Activated CD4-positive, alpha-beta T cell treated with anti-CD3 and anti-CD28 coated beads, Interleukin-2, amount 50 U/mL, for 1 hour (primary cell): ENCODE measurements around the gene ZNF438.

Source experiments
- DNase-seq: peaks from one replicate; pipeline ENCODE4 v3.0.0-alpha.2; 2020

Gene ZNF438

DNA sequence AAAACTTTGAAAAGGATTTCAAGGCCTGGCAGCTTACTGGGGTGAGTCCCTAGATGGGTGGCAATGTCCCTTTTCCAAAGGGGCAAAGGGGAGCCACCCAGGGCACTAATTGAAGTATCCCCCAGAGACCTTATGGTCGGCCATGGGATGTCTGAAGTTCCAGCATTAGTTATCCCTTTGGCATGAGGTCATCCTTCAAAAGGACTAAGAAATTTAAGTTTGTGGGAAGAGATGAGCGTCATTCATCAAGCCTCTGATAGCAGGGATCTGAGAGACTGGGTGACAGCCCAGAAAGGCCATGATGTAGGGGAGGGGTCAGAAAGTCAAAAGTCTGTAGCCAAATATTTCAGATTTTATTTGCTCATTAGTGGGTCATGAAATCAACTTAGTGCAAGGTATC lies 195.3 kb downstream of the ZNF438 start:
- no peak for DNase-seq

DNA sequence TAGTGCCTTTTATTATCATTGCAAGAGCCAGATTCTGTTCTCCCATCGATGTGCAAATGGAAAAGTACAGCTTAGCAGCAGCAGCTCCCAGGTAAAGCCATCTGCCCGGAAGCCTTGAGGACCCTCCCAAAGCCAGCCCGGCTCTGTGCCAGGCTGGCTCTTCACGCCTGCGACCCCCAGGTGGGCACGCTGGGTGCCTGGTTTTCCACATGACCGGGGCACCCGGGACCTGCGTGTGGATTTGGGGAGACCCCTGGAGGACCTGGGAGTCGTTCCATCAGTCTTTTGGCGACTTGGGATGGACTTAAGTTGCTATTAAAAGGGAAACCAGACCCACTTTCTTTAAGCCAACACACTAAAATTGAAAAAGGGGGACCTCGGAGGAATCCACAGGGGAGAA lies 196.5 kb downstream of the ZNF438 start:
- DNase-seq, result no peak

DNA sequence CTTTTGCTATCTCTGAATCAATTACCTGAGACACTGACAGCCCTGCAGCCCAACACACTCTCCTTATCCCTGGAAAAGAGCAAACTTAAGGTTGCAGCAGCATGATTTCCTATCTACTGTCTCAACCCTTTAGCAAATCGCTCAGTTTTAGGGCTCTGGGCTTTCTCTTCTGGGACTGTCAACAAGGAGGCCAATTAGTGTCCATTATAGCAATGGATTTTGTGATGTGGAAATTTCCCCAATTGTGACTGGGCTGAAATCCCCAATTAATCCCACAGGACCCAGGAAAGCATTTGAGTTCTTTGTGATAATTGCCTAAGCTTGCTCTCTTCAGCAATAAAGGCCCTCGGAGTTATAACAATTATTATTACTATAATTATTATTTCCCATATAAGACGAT lies 197.0 kb downstream of the ZNF438 start:
- DNase-seq, result no peak

DNA sequence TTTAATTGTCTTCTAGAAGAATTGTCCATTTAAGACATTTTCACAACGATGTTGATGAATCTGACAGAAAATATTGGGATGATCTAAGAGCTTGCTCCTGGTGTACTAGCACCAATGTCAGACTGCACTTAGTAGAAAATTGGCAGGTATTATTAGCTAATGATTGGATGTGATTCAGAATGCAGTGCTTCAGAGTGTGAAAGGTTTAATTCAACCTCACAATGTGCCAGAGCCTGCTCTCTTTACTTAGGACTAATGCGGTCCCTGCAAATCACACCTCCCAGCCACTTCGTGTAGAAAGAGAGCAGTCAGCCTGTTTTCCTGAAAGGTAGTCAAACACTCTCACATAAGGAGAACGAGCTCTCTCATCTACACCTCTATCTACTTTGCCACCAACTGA lies 197.5 kb downstream of the ZNF438 start:
- DNase-seq, result no peak

DNA sequence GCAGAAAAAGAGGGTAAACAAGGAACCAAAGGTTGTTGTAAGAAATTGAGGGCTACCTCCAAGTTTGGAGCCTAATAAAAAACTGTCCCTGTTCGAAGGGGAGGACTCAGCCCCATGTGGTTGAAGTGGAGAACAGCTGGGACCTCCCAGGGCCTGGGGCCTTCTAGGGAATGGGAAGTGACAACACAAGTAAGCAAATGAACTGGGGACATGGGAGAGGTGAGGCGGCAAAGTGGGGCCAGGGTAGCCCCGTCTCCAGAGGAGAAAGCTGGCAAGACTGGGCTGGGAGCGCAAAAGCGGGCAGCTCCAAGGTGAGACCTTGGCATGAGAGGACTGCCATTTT lies 198.1 kb downstream of the ZNF438 start:
- no peak for DNase-seq

DNA sequence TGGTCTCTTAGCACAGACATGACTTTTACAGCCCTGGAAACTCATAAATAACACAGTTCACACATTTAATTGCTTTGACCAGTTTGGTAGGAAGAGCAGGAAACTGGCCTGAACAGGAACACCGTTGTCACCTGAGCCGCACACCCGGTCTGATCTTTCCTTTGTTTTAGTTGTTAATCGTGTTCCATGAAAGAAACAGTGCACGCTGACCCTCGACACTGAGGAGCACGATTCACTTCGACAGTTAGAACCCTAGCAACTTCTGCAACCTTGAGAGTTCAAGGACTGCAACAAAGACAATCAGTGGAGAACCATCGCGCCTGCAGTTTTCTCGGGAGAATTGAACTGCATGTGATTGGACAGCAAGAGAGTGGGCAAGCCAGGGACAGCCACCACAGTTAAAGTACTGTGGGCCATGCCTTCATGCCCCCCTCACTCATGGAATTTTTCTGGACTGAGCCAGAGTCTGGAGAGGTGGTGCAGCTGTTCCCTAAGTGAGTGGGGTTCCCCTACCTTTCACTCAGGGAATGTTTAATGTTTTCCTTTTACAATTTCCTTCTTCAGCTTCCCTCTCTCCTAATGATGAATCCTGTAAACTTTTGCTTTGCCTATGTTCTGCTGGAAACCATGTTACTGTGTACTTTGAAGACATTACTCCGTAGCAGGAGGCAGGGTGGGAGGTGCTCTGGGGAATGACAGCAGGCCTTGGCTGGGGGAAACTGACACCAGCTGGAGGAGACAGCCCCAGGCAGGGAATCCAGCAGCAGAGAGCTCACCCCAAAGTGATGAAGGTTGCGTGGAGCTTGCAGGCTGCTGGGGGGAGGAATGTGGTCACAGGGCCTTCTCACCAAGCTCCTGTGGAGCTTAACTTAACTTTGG lies 198.7 kb downstream of the ZNF438 start:
- no peak for DNase-seq

DNA sequence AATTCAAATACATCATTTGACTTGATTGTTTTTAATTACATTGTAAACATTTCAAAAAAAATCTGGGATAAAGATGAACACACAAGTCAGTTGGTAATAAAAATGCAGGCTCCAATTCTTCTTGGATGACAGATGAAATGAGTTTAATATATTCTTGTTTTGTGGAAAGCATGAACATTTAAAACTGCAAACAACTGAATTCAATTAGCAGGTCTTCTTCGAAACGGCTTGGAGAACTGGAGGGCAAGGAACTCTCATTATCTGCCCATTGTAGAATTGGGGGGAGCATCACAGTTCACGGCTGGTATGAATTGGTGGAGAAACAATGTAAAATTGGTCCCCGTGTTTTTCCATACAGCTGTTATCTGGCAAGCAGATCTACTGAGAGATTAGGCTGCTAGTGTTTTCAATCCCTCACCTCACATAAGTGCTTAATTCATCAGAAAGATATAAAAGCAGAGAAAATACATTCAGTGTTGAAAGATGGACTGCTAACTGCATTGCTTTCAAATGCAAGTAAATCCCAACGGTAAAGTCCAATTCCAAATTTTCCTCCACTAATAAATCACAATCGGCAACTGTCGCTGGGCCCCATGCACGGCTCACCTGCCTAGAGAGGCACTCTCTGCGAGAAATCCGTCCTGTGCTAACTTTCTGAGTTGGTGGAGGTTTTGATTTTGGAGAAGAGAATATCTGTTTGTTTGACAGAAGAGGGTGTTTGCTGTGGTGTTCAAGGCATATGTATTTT lies 199.5 kb downstream of the ZNF438 start:
- no peak for DNase-seq

DNA sequence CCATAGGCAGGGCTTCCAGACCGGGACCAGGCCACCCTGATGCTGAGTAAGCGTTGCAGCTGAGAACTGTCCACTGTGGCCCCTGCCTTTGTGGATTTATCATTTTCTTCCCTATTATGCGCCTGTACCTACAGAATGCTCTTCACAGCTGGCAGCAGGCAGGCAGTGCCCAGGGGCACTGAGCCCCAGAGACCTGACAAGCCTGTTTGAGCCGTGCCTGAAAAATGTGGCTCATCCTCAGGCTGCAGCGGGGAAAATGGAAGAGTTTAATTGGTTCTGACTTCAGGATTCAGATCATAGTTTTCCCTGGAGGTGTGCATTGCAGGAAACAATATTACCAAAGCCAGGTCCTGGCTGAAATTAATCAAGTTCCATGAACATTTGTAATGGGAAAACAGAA lies 200.2 kb downstream of the ZNF438 start:
- DNase-seq, result no peak

DNA sequence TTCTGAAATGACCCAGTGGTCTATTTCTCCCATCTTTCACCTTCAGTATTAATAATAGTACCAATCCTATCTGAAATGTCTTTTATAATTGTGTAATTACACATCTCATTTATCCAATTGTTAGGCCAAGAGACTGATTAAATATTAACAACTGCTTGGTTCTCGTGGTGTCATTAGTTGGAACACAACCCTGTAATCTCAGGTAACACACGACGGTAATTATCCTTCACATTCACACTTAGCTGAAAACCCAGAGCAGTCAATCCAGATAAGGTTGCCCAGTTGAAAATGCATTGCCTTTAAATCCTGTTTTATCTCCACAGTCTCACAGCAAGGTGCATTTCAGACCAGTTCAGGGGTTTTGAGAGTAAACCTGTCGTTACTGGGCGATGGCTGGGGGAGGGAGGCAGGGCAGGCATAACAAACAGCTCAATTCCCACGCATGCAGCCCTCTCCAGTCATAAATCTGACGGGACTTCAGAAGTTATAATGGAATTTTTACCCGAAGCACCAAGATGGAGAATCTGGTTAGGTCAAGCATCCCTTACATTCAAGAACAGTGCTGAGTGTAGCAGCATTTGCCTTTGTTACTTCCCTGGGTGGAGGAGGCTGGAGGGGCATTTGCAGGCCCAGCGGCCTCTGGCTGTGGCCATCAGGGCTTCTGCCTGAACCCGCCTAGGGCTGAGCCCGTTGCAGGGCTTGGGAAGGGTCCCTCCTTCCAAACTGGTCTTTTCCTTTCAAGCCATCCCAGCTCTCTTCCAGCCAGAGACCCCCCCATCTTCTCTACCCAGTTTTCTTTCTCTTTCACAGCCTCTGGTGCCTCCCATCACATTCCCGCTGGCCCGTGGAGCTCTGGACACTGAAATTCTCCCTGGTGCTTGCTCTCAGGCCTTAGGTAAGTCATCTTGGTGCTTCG lies 201.1 kb downstream of the ZNF438 start:
- no peak for DNase-seq

DNA sequence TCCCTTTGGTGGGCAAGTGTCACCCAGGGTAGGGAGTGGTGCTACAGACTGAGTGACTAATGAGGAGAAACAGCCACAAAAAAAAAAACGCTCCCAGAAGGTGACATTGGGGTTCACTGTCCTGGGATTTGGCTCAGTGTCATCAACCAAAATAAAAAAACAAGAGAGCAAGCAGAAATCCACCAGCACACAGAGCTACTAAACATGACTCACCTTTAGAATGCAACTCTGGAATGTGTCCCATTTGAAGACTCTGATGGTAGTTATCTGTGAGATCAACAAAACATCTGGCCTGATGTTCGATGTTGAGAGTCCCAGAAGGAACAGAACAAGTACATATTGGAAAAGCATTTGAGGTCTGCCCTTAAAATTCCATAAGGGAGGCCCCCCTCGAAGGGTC lies 201.8 kb downstream of the ZNF438 start:
- no peak for DNase-seq

DNA sequence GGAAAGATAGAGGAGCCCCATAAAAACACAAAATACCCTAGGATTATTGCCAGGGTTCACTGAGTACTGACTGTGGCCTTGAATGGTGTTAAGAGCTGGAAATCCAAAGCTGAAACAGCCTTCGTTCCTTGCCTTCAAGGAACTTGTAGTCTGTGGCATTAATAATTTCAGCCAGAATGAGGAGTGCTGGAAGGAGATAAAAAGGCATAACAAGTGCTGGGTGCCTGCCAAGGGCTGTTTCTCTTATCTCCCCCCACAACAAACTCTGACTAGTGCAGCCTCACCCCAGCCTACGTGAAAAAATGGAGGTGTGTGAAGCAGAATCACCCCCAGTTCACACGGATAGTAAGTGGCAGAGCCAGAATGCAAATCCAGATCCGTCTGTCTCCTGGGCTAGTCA lies 203.0 kb downstream of the ZNF438 start:
- DNase-seq, result no peak

DNA sequence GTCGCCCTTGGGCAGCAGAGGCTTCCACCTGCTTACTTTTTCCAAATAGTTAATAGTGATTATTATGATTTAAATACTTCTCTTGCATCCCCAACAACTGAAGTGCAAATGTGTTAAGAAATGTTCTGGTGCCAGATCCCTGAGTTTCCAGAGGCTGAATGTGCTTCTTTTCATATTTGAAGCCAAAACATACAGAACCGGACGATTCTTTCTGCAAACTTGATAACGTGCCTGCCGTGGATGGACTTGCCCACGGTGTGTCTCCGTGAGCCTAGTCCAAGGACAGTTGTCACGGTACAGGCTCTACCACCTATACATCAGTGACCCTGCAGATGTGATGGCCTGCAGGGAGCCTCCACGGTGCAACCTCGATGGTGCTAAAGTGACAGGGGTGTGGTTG lies 203.5 kb downstream of the ZNF438 start:
- DNase-seq, result no peak

DNA sequence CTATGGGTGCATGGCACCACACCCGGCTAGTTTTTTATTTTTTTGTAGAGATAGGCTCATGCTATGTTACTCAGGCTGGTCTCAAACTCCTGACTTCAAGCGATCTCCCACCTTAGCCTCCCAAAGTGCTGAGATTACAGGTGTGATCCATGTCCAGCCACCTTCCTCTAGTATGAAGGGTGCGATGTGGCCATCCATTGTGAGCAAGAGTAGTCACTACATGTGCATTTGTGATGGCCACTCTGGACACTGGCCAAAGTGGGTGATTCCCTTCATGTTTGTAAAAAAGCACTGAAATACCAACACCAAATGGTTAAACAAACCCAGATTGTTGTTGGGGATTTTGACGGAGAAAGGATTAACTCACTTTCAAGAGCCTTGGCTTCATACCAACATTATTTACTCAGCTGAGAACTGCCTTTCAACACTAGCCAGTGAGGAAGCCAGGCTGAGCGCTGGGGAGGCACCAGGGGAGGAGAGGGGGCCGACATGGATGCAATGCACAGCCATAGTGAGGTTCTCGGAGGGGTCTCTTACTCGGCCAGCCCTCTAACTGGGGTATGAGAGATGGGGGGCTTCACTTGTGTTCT lies 204.0 kb downstream of the ZNF438 start:
- DNase-seq, result no peak

DNA sequence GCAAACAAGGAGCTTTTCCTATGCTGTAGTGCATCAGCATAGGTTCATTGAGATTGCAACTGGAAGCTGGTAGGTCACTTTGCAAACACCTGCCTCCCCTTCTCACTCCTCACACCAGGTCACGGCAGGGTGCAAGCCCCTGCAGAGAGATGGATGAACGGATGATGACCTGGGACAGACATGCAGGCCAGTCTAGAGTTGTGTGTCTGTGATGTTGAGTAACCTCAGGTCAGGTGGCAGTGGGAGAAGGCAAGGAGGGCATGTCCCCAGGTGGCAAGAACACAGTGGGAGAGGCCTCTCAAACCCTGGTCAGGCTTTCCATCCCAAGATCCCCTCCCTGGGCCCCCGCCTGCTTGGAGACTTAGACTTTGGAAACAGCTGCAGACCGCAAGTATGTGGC lies 205.0 kb downstream of the ZNF438 start:
- no peak for DNase-seq

DNA sequence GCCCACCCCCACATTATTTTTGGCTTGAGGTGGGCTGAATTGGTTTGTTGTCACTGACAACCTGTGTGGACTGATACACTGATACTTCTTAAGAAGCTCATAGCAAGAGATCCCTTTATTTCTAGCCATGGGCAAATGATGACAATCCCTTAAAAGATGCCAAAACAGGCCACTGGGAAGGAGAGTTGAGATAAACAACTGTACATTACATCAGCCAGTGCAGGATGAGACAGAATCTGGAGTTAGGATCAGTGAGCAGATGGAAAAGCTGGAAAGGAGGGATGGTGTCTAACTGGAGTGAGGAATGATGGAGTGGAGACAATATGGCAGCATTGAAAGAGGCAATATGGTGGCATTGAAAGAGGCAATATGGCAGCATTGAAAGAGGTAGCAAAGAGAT lies 206.2 kb downstream of the ZNF438 start:
- no peak for DNase-seq

DNA sequence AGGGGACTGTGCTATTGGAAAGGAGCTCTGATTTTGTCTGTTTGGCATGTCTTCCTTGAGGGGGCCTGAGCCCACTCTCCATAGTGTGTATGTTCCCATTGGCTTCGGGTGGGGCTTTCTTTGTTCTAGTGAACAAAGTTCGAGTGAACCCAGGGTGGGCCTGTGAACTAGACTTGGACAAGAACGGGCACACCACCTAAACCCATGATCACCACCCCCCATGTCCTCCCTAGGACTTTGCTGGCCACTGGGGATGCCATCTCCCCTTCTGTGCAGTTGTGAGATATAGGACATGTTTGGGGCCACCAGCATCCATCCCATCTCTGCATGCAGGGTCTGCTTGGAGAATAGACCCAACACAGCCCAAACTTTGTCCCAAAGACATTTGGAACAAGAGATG lies 206.6 kb downstream of the ZNF438 start:
- no peak for DNase-seq

DNA sequence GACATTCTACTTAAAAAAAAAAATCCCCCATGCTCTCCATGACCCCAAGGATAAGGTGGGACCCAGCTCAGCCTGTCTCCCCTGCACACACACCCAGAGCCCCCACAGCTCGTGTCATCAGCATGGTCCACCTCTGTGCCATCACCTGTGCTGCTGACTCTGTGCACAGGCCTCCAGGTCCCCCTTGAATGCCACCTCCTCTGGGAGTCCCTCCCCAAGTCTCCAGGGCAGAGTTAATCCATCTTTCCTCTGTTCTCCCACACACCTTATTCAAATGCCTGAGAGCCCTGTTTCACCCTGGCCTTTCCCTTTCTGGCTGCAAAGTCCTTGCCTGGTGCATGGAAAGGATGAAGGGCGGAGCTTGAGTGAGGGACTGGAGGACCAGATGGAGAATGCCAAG lies 208.0 kb downstream of the ZNF438 start:
- DNase-seq, result no peak

DNA sequence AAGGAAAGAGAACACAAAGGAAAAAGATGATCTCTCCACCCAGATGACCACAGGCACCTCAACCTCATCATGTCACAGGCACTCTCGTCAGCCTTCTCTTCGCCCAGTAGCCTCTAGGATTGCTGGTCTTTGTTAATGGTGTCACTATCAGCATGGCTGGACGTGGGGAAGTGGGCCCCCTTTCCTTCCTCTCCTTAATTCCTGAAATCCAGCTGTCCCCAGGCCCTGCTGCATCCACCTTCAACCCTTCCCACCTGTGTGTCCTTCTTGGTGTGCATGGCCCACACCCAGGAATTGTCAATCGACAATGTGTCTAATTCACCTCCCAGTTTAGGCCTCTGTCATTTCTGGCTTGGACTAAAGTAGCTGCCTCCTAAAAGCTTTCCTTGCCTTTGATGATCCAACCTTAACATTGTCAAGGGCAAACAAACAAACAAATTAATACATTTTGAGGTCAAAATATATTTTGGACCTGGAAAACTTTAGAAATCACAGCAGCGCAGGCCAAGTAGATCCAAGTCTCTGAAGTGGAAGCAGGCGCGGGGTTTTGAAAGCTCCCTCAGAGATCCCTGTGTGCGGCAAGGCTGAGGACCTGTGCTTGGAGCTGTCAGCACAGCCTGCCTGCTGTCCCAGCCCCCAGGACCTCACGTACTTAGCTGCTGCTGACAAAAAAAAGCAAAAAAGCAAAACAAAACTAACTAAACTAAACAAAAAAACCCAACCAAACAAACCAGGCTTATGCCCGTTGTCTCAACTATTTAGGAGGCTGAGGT lies 208.8 kb downstream of the ZNF438 start:
- no peak for DNase-seq

DNA sequence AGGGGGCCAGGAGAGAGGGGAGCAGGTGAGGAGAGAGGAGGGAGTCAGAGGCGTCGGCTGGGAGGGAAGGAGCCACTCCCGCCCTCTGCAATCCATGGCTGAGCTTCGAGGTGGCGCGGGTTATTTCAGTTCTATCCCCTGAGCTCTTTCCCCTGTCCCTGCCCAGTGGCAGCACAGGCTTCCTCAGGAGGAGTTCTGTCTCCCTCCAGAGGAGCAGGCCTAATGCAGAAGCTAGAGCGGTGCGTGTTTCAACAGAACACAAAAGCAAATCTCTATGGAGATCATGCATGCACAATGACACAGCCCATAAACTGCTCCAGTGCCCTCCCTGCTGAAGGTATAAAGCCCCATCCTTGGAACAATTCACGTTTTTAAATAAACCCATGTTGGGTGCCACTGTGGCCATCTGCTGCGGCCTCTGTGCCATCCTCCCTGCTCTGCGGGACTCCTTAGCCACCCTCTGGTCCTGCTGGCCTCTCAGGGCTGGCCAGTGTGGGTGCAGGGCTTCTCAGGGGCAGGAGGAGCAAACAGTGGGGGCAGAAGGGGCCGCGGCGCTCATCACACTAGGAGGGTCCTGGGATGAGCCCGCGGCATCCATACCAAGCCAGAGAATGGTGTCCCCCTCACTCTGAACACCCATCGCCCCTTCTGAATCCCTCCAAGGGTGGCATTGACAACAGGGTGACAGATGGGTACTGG lies 209.5 kb downstream of the ZNF438 start:
- DNase-seq, result no peak

DNA sequence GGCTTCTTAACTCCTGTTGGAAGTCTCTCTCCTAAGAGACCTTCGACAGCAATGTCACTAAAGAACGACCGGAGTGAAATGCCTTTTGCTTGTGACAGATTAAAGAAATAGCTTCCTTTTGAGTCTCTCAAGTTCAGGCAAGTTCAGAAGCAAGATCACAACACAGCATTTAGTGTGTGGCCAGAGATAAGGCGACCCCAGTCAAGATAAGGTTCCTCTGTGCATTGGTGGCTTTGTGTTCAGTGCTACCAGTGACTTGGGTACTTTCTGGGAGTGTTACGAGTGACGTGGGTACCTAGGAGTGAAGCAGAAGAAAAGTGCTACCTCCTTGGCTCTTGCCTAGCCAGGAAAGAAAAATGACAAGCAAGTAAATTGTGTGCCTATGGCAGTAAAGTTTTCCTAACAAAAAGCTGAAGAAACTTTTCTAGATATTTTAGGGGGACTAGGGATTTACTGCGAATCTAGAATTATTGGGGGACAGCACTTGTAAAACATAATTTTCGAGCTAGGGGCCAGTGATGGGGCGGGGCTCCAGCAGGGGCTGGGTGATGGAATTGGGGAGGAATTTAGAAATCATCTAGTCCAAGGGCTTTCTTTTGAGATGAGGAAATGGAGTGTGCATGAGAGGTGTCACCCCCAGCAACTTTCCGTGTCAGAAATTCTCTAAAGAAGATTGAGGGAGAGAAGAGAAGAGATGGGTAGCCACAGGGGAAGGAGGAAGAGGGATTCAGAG lies 210.2 kb downstream of the ZNF438 start:
- no peak for DNase-seq
